Activated naive CD4-positive, alpha-beta T cell treated with Interleukin-2 at 50 U/mL for 16 hours (primary cell): ENCODE data around the gene PRKCE.

Experiments
- DNase-seq: peaks from one replicate; pipeline ENCODE4 v3.0.0-alpha.2; 2020

PRKCE gene

GRCh38 chr2:45946023-45946422 is 294.5 kb downstream of the PRKCE start:
- no peak for DNase-seq

DNA sequence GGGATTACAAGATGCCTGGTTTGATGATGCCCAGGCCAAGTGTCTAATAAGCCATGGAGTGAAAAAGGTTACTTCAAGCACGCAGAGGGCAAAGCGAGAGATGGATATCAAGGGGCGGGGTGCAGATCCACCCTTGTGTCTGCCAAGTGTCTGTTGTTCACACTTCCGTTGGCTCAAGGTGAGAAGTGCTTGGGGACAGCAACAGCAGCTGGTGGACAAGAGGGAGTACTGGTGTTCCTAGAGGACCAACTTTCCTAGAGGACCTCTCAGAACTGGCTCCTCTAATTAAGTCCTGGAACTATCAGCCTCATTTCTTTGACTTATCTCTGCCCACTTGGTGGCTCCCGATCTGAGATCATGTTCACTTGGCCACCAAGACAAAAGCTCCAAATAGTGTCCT is 299.1 kb downstream of the PRKCE start:
- no peak for DNase-seq

DNA sequence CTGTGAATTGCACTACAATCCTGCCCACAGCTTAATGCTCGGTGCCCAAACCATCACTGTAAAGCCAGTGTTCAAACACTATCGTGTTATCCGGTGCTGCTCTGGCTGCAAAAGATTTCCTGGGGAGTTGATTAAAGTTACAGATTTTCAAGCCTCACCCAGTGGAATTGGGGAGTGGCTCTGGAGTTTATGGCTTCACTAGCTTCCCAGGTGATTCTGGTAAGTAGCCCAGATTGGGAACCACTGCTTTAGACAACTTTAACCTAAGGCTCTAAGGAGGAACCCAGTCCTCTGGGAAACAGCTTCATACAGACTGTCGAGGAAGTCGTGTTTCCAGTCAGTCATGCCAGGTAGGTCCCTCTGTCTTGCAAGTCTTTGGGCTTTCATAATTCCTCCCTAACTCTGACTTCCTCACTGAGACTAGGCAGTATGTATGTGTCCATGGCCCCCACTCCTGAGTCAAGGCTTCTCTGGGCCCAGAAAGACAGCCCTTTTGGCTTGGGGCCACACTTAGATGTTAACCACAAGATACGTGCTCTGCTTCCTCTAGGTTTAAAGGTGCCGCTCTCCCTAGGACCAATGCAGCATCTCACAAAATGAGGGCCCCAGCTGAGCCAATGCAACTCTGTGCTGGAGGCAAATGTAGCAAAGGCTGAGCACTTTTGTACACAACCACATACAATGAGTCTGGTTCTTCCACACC is 299.7 kb downstream of the PRKCE start:
- no peak for DNase-seq

GRCh38 chr2:45952591-45952990 is 301.1 kb downstream of the PRKCE start:
- DNase-seq = no peak

GRCh38 chr2:45953376-45954027 is 302.0 kb downstream of the PRKCE start:
- no peak for DNase-seq

DNA sequence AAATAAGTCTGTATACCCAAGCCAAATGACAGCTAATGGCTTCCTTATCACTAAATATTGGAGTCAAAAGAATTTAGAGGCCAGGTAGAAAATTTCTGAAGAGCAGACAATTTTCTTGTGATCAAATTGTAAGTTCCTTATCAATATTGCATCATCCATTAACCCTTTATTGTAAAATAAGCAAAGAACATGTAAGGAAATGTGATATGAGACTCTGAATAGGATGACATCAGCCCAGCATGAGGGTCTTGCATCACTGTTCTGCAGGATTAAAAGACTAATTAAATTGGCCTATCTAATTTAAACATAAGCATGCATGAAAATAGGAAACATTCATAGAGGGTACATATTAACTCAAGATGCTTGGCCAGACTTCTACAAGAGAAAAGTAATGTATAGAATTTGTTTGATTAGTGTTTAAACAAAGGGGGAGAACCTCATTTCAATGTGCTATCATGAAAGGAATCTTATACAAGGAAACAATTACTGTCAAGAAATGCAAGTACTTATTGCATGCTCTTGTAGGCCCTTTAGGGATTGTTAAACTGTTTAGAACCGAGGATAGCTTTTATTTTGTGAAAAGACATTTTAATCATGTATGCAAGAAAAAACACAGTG is 302.9 kb downstream of the PRKCE start:
- DNase-seq = no peak

- DNase-seq = no peak
These were observed 306.2 kb downstream of the PRKCE start for GRCh38 chr2:45957533-45958227.

GRCh38 chr2:45960057-45960863 is 308.8 kb downstream of the PRKCE start:
- DNase-seq = no peak

DNA sequence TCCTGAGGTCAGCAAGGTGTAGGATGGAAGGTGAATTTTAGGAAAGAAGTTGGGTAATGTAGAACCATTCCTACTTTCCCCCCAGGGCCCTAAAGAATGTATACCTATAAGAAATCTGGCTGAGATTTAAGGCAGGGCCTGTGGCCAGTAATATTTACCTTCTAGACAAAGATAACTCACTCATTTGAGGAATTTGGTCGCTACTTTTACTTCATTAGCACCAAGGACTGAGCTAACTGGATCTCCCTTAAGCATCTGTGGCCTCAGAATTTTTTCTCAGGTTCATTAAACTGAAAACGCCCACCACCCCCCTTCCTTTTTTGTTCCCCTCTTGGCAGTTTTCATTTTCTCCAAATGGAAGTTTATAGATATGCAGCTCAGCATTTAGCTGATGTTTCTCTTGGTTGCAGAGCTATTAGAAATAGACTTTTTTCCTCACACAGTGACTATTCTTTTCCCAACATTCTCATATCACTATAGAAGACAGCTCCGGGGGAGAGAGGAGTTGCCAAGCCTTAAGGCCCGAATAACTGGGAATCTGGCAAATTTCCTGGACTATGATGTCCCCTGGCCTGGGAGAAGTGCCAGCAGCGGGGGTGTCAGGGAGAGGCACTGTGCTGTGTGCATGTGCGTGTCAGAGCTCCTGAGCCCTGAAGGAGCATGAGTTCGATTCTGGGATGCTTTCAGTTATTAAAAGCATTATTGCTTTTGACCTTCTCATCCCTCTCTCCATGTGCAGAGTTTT is 310.9 kb downstream of the PRKCE start:
- no peak for DNase-seq

DNA sequence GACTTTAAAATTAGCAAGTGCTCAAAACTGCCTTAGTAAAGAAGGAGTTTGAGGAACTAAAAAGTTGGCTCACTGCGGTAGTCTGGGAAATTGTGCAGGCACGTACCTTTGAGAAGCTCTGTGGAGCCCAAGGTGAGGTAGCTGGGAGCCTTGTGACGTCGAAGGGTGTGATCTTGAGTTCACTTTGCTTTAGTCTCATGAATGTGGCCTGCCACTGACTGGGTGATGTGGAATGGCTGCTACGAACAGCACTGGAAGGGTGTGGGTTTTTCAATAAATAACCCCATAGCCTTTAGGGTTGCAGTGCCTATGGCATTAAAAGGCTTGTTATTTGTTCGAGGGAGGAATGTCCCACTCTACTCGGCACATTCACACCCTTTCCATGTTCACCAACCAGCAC is 312.3 kb downstream of the PRKCE start:
- no peak for DNase-seq

GRCh38 chr2:45964223-45964841 is 312.9 kb downstream of the PRKCE start:
- no peak for DNase-seq

- no peak for DNase-seq
These were observed 313.4 kb downstream of the PRKCE start for GRCh38 chr2:45964906-45965305.

DNA sequence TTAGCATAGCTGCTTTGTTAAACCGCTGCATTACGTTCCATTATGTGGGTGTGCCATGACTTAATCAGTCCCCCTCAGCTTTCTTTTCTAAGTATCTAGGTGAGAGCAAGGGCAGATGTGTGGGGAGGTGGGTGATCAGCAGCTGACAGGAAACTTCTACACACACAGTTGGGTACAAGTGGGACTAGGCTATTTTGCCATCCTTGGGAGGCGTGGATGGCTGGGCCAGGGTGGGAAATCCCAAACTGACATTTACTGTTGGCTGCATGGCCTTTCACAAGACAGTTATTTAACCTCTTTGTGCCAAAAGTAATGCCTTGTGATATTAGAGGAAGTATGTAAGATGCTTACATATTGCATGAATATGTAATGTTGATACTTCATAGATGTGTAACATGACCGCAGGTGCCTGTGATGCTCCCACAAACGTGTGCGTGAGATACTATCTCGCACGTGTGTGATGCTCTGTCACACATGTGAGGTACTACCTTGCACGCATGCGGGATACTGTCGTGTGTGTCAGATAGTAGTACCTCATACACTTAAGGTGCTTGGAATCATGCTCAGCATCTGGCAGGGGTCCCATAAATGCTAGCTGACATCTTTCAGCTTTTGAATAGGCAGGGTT is 314.5 kb downstream of the PRKCE start:
- no peak for DNase-seq

DNA sequence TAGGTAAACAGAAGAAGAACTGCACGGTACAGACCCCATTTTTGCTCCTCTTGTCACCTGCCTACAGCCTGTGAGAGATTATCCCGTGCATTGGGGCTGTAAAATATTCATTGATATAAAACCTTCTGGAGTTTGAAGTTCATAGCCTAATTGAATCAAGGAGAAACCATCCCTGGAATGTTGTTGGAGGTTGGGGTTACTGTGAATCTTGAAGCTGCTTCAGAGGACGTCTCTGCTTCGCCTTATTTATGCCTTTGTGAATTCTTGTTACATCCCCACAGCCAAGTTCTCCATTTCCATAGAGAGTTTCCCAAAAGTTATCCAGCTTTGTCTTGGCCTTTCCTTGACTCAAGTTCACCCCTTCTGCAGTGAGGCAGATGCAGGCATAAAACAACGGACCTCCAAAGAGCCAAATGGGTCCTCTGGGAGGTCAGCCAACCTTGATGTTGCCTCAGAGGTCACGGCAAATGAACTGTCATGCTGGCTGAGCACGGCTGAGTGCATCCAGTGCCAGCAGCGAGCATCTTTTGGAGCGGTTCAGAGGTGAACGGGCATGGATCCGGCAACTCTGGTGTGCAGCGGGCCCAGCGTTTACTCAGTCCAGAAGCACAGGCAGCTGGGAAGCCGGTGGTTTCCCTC is 317.6 kb downstream of the PRKCE start:
- DNase-seq = no peak

GRCh38 chr2:45973426-45973825 is 322.0 kb downstream of the PRKCE start:
- no peak for DNase-seq

DNA sequence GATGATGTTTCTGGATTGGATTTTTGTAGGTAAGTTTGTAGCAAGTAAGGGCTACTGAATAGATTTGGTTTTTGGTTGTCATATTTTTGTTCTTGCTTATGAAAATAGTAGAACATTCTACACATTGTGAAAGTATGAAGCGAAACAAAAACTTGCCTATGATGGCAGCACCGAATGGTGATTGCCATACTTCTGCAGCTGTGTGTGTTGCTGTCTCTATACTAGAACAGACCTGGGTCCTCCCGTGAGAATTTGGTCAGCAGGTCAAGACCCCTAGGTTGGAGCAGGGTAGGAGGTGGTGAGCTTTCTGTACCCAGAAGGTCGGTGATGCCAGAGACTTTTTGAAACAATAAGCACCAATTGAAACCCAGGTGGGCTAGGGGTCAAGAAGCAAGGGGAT is 322.6 kb downstream of the PRKCE start:
- DNase-seq = no peak

DNA sequence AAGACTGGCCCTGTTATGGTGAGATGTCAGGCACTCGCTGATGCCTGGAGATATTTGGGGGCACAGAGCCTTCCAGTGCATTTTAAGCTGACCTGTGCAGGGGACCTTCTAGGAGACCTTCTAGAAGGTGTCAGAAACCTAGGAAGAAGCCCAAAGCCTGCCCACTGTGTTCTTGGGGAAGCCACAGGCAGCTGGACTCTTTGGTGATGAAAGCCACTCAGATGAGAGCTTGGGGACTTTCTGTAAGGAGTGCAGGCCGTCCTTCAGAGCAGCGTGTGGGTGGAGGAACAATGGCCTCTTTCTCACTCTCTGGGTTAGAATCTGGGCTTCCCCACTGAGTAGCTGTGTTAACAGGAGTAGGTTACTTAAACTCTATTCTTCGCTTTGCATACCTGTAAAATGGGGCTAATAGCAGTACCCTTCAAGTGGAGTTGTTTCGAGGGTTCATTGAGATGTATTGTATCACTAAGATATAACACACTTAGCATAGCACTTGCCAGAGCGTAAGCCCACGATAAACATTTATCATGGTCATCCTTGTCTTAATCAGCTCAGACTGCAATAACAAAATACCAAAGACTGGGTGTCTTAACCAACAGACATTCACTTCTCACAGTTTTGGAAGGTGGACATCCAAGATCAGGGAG is 323.4 kb downstream of the PRKCE start:
- no peak for DNase-seq

GRCh38 chr2:45975752-45976517 is 324.5 kb downstream of the PRKCE start:
- no peak for DNase-seq

GRCh38 chr2:45978302-45978859 is 326.9 kb downstream of the PRKCE start:
- DNase-seq = no peak
